GM19351 (cell line): ENCODE measurements around the gene TRAF2.
"Not testable (repeated sequence)": the region's sequence is repeated elsewhere in the genome, so short reads cannot be mapped to it uniquely, and the experiment has no call there.

ENCODE experiments used
- ATAC-seq: cut with Tn5 transposase; IDR thresholded peaks from one replicate; pipeline ENCODE4 v1.9.1; 2021; ENCODE audit warnings: mild to moderate bottlenecking, moderate library complexity; ENCODE audit not compliant: unreplicated experiment

Gene TRAF2

DNA sequence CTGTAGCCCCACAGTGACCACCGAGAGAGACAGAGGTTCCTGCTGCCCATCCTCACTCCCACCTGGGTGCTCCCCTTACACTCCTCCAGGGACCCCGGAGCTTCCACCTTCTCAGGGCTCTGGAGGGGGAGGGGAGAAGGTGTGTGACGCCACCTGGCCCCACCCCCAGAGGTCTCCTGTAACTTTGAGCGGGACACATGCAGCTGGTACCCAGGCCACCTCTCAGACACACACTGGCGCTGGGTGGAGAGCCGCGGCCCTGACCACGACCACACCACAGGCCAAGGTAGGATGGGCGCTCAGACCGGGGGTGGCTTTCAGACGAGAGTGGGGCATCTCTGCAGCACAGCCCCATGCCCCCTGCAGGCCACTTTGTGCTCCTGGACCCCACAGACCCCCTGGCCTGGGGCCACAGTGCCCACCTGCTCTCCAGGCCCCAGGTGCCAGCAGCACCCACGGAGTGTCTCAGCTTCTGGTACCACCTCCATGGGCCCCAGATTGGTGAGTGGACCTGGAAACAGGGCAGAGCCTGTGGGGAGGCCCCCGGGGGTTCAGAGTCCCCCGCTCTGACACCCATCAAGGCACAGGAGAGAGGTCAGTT is 29.7 kb upstream of the TRAF2 start:
- ATAC-seq = no peak

DNA sequence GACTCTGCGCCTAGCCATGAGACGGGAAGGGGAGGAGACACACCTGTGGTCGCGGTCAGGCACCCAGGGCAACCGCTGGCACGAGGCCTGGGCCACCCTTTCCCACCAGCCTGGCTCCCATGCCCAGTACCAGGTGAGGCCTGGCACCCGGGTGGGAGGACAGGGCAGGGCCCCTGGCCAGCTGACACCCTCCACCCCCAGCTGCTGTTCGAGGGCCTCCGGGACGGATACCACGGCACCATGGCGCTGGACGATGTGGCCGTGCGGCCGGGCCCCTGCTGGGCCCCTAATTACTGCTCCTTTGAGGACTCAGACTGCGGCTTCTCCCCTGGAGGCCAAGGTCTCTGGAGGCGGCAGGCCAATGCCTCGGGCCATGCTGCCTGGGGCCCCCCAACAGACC is 29.1 kb upstream of the TRAF2 start:
- ATAC-seq = no peak

DNA sequence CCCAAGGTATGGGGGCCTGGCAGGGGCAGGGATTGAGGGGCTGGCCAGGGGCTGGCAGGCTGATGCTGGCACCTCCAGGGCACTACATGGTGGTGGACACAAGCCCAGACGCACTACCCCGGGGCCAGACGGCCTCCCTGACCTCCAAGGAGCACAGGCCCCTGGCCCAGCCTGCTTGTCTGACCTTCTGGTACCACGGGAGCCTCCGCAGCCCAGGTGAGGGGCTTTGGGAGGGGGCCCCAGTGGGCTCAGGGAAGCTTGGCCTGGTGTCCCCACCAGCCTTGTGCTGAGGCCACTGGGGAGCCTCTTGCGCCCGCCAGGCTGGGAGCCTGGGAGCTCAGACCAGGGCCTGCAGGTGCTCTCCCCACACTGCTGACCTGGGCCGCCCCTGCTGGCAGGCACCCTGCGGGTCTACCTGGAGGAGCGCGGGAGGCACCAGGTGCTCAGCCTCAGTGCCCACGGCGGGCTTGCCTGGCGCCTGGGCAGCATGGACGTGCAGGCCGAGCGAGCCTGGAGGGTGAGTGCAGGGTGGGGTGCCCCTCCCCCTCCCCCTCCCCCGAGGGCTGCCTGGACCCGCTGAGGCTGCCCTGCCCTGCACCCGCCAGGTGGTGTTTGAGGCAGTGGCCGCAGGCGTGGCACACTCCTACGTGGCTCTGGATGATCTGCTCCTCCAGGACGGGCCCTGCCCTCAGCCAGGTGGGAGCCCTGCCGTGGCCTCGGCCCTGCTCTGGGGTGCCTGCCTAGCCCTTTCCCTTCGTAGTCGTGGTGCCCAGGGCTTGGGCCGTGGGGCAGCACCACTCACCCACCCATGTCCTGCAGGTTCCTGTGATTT is 28.5 kb upstream of the TRAF2 start:
- no peak for ATAC-seq

DNA sequence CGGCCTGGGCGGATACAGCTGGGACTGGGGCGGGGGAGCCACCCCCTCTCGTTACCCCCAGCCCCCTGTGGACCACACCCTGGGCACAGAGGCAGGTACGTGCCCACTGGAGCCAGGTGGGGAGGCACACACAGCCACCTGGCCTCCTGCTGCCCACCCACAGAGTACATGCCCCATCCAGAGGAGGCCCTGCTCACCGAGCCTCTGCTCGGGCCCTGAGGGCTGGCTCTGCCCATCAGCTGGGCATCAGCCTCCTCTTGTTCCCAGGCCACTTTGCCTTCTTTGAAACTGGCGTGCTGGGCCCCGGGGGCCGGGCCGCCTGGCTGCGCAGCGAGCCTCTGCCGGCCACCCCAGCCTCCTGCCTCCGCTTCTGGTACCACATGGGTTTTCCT is 27.9 kb upstream of the TRAF2 start:
- ATAC-seq = no peak

DNA sequence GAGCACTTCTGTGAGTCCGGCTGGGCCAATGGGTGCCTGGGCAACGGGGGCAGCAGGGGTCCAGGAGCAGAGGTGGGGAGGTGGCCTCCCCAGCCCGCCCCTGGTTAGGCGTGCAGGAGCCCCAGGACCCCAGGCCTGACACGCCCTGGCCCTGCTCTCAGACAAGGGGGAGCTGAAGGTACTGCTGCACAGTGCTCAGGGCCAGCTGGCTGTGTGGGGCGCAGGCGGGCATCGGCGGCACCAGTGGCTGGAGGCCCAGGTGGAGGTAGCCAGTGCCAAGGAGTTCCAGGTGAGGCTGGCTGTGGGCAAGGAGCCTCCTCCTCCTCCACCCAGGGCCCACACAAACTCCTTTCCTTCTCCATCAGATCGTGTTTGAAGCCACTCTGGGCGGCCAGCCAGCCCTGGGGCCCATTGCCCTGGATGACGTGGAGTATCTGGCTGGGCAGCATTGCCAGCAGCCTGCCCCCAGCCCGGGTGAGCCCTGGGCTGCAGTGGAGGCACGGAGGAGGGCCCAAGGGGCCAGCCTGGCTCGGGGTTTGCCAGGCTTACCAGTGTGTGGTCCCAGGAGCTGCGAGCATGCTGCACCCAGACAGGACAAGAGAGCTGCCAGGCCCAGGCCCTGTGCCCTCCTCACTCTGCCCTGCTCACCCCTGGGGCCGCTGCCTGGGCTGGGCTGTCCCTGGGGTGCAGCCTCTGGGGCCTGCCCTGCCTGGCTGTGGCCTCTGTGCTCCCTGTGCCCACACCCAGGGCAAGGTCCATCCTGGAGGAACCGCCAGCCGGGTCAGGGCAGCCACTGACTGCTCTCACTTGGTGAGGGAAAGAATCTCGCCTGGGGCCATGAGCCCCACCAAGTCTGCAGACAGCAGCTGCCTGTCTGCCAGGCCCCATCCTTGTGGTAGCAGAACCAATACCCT is 27.2 kb upstream of the TRAF2 start:
- no peak for ATAC-seq

DNA sequence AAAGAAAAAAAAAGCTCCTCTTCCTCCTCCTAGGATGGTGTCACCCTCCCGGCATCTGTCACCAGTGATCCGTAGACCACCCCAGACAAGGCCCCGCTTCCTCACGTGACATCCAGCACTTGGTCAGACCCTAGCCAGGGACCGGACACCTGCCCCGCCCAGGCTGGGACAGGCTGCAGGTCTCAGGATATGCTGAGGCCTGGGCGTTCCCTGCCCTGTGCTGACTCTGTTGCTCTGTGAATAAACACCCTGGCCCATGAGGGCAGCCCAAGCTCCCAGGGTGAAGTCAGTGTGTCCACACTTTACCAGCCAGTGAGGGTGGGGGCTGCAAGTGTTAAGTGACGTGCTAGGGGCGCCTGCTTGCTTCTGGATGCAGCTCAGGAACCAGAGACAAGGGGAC is 25.8 kb upstream of the TRAF2 start:
- no peak for ATAC-seq

DNA sequence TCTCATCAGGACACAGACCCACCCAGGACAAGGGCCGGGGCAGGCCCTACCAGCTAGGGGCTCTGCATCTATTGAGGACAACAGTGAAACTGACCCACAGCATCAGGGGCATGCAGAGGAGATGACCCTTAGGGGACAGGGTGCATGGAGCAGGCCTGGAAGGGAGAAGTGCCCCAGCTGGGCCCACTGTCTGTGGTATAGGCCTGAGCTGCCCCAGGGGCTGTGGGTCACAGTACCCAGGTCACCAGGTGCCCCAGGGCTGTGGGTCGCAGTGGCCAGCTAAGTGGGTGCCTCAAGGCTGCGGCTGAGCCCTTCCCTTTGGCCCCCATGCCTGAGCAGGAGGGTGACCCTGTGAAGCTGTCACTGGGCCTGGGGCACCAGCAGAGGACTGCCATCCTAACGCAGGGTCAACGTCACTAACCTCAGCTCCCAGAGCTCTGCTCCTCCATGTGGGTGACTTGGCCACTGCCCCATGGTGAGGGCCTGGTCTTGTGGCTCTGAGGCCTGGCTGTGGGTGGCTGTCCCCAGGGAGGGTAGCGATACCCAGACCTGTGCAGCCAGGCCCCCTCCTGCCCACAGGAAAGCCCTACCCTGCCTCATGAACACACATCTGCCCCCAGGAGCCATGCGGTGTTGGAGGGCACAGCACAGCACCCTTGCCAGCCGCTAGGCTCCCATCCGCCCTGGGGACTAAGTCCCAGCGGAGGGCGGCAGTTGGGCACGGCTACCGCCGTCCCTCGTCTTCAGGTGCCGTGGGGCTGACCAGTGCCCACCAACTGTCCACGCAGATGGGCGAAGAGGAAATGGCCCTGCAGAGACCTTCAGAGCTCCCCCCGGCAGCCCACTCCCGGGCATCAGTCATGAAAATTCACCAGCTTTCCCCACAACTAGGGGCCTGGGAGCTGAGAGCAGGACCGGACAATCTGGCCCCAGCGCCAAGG is 25.1 kb upstream of the TRAF2 start:
- no peak for ATAC-seq

DNA sequence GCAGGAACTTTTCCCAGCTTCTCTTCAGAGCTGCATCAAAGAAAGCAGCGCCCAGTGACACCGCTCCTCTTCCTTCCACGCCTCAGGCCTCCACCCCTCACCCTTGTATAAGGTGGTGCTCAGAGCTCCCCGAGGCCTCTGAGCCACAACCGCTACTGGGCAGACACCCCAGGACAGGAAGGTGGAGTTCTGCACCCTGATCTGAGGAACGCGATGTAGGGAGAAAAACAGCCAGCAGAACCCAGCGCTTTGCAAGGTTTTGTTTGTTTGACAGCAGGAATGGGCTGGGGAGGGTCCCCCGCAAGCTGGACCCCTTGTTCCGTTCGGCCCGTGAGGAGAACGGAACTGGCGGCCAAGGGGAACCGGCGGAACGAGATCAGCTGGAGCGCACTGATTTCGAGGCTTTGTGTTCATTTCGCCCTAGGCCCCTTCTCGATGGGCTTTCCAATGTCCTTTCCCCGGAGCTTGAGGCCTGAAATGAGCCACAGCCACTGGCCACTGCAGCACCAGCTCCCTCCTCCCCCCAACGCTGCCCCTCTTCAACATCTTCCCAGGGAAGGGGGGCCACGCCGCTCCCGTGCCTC is 24.4 kb upstream of the TRAF2 start:
- no peak for ATAC-seq

DNA sequence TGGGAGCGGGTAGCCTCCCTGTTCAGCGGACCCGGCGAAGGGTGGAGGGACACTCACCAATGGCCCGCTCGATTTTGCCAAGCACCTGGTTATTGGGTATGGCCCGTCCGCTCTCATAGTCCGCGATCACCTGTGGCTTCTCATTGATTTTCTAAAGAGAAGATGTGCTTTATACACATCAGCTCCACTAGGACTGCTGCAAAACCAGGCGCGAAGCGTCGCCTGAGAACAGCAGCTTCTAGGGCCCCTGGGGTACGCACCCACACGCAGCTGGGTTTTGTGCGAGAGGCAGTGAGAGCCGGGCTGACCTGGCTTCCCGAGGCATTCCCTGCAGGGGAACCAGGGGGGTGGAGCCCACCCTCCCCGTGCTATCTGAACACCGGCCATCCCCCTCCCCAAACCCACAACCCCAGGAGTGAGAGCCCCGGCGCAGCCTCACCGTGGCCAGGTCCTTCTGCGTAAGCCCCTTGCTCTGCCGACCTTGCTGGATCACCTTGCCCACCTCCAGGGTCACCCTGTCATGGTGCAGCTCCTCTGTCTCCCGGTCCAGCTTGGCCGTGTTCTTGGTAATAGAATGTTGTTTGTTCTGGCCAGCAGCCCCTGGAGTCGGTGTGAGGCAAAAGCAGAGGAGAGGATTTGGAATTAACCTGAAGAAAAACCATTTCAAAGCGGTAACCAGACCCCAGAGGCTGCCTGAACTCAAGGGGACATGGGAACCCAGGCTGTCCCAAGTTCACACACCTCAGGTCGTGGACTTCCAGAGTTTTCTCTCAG is 23.3 kb upstream of the TRAF2 start:
- ATAC-seq = no peak

DNA sequence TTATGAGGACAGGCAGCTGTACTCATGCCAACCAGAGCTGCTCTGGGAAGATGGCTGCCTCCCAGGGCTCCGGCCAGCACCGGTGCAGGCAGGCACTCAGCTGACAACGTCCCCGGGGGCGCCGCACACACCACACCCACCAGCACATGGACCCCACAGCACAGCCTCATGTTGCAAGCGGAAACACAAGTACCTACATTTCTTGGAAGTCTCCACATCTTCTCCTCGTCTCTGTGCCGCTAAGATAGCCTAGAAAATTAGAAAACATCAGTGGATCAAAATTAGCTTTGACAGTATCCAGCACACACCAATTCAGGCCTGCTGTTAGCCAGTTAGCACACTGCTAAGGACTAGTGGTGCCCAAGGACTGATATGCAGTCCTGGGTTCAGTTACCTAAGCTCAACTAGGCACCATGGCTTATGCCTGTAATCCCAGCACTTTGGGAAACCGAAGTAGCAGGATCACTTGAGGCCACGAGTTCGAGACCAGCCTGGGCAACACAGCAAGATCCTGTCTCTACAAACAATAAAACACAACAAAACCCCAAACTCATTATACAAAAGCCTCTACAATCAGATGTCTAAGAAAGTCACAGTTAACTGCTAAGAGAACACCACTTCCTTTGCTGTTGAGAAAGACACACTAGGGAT is 22.6 kb upstream of the TRAF2 start:
- ATAC-seq = no peak

DNA sequence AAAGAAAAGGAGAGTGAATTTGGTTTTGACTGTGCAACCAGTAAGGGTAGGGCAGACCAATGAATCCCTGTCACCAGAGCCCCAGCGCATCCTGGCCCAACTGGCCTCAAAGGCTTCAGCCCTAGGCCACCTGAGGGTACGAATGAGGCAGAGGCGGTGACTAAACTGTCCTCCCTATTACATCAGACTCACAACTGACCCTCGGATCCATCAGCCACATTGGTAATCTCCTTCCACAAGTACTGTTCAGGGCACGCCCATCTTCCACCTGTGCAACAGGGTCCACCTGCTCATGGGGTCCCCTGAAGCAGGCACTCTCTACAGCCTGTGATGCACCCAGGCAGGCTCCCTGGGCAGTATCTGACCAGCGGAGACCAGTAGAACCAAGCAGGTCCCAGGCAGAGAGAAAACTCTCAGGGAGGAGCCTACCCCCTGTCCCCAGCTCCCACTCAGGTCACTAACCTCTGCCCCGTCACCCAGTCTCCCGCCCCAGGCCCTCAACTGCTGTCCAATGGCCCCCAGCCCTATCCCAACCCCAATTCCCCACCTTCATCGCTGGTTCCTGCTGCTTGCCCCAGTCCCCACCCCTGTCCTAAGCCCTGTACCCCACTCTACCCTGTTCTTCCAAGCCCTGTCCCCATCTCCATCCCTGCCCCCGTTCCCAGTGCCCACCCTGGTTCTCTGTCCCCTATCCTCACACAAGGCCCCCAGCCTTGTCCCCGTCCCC is 21.1 kb upstream of the TRAF2 start:
- no peak for ATAC-seq

DNA sequence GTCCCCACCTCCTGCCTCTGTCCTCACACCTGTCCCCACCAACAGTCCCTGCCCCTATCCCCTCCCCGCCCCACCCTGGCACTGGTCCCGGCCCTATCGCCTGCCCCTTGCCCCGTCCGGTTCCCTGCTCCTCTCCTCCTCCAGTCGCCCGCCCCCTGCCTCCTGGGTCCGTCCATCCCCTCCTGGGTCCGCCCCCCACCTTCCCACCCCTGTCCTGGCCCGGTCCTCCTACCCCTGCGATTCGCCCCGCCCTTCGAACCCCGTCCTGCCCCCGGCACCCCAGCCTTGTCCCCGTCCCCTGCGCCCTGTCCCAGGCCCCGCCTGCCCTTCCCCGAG is 20.6 kb upstream of the TRAF2 start:
- ATAC-seq = peak; percentile 17

DNA sequence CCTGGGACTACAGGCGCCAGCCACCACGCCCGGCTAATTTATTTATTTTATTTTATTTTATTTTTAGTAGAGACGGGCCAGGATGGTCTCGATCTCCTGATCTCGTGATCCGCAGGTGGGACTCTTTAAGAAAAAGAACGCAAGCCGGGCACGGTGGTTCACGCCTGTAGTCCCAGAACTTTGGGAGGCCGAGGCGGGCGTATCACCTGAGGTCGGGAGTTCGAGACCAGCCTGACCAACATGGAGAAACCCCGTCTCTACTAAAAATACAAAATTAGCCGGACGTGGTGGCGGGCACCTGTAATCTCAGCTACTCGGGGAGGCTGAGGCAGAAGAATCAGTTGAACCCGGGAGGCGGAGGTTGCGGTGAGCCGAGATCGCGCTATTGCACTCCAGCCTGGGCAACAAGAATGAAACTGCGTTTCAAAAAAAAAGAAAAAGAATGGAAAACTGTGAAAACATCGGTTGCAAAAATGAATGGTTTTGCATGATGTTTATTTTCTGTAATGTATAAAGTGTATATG is 19.4 kb upstream of the TRAF2 start:
- ATAC-seq = not testable (repeated sequence)

DNA sequence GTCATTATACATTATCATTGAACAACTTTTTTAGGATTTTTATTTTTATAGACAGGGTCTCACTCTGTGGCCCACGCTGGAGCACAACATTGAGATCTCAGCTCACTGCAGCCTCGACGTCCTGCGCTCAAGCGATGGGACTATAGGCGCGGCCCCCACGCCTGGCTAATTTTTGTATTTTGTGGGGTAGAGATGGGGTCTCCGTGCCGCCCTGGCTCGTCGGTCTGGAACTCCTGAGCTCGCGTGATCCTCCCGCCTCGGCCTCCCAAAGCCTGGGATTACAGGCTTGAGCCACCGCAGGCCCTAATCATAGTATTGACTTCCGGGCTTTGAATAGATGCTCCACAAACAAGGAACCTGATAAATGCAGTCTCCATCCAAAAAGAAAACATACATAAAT is 18.8 kb upstream of the TRAF2 start:
- no peak for ATAC-seq

DNA sequence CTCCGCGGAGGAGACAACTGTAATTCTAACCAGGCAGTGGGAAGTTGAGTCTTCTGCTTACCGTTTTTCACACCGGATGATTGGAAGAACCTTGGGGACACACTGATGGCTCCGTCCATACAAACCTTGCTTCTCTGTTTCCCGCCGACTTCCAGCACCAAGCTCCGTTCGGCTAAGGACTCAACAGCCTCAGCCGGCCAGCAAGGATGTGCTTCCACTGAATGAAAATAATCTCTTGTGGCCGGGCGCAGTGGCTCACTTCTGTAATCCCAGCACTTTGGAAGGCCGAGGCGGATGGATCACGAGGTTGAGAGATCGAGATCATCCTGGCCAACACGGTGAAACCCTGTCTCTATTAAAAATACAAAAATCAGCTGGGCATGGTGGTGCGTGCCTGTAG is 18.4 kb upstream of the TRAF2 start:
- no peak for ATAC-seq

DNA sequence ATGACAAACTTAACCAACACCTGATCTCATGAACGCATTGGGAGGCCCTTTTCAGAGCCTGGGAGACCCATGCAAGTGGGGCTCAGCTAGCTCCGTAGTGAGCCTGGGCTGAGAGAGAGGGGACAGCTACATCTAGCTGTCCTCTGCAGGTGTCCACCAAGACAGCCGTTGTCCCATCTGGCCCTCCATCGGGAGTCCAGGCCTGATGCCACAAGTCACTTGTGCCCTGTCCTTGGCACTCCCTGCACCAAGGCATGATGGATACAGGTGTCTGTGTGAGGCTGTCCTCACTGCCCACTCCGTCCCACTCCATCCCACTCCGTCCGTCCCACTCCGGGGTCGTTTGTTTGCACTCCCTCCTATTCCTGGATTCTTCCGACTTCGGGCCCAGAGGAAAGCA is 17.7 kb upstream of the TRAF2 start:
- no peak for ATAC-seq

DNA sequence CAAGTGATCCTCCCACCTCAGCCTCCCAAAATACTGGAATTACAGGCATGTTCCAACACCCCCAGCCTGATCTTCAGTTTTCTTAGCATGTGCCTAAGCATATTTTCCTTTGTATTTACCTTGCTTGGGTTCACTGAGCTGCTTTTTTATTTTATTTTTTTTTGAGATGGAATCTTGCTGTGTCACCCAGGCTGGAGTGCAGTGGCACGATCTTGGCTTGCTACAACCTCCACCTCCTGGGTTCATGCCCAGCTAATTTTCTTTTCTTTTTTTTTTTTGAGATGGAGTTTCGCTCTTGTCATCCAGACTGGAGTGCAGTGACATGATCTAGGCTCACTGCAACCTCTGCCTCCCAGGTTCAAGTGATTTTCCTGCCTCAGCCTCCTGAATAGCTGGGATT is 16.7 kb upstream of the TRAF2 start:
- ATAC-seq = not testable (repeated sequence)

DNA sequence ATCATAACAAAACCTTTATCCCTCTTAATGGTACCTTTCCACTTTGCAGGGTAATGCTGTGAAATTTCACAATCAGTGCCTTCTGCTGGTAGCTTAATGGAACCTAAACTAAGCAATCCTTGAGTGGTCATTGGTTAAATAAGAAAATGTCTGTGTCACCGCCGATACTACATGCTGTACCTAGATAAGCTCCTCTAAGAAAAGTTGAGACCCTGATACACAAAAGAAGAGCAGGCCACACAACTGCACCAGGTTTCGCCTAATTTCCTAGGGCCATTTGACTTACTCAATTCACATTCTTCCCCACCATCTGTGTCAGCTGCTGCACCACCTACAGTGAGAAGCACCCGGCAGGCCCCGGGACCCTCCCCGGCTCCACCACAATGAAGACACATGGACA is 11.2 kb upstream of the TRAF2 start:
- ATAC-seq = no peak
